WTC11 (cell line): ENCODE results near the gene KRT85. TPM values are rescaled to one million over a fixed set of nuclear protein-coding genes. Genes with fewer than 3 reads are reported as not detected.

Experiments used
- ATAC-seq: fragments of 200-7000 bp; cut with Tn5 transposase; 2 replicates; pipeline ENCODE4 v1.10.0; 2021; ENCODE audit warnings: mild to moderate bottlenecking, moderate library complexity
- CTCF ChIA-PET: fragments of 300-600 bp; sonication (Branson Sonifier 250); formaldehyde crosslinking; loops from one replicate; lab custom pipeline; 2021; ENCODE audit warnings: antibody characterized with exemption; lab: Charles Lee
- POLR2A ChIA-PET: fragments of 350-600 bp; sonication (Branson Sonifier 250); formaldehyde crosslinking; loops from one replicate; lab custom pipeline; 2021; ENCODE audit warnings: antibody characterized with exemption; lab: Charles Lee
- DNase-seq: peaks from one replicate; pipeline ENCODE4 v3.0.0; 2021; ENCODE audit warnings: low spot score
- H3K27ac Mint-ChIP-seq: 2 replicates; pipeline ENCODE4 v1.8.0; 2021; ENCODE audit warnings: mixed read lengths
- H3K27me3 Mint-ChIP-seq: 2 replicates; pipeline ENCODE4 v1.8.0; 2021; ENCODE audit warnings: low read depth, mild to moderate bottlenecking, moderate library complexity, mixed read lengths
- H3K36me3 Mint-ChIP-seq: 2 replicates; pipeline ENCODE4 v1.8.0; 2021; ENCODE audit warnings: mixed read lengths
- H3K4me1 Mint-ChIP-seq: 2 replicates; pipeline ENCODE4 v1.8.0; 2022; ENCODE audit warnings: mixed read lengths
- H3K4me3 Mint-ChIP-seq: 2 replicates; pipeline ENCODE4 v1.8.0; 2021; ENCODE audit warnings: mild to moderate bottlenecking, moderate library complexity, mixed read lengths
- H3K9me3 Mint-ChIP-seq: 2 replicates; pipeline ENCODE4 v1.8.0; 2021; ENCODE audit warnings: mixed read lengths
- AR ChIP-seq: fragments of 250-450 bp; sonication (Bioruptor Pico); IDR thresholded peaks from 2 replicates; pipeline ENCODE4 v1.9.0; 2021; ENCODE audit warnings: mild to moderate bottlenecking
- CREB1 ChIP-seq: sonication (generic); formaldehyde crosslinking; IDR thresholded peaks from 2 replicates; pipeline ENCODE4 v1.8.0; 2023; ENCODE audit warnings: mild to moderate bottlenecking, missing genetic modification reagents
- E2F5 ChIP-seq: sonication (generic); formaldehyde crosslinking; IDR thresholded peaks from 2 replicates; pipeline ENCODE4 v1.8.1; 2022; ENCODE audit warnings: mild to moderate bottlenecking, moderate library complexity, missing genetic modification reagents
- JAZF1 ChIP-seq: fragments of 250-450 bp; sonication (Bioruptor Pico); IDR thresholded peaks from 2 replicates; pipeline ENCODE4 v1.9.0; 2021; ENCODE audit warnings: moderate library complexity, mild to moderate bottlenecking, inconsistent platforms
- MXD4 ChIP-seq: fragments of 250-450 bp; sonication (Bioruptor Pico); IDR thresholded peaks from 2 replicates; pipeline ENCODE4 v1.8.0; 2021; ENCODE audit warnings: mild to moderate bottlenecking, moderate library complexity, borderline replicate concordance
- NR1H2 ChIP-seq: sonication (generic); formaldehyde crosslinking; IDR thresholded peaks from 2 replicates; pipeline ENCODE4 v1.9.0; 2021; ENCODE audit warnings: mild to moderate bottlenecking, moderate library complexity, missing genetic modification reagents
- SMAD3 ChIP-seq: sonication (generic); formaldehyde crosslinking; IDR thresholded peaks from 2 replicates; pipeline ENCODE4 v1.8.0; 2022; ENCODE audit warnings: missing genetic modification reagents, mild to moderate bottlenecking, borderline replicate concordance
- SOX15 ChIP-seq: fragments of 250-450 bp; sonication (Bioruptor Pico); IDR thresholded peaks from 2 replicates; pipeline ENCODE4 v1.9.0; 2021; ENCODE audit warnings: mild to moderate bottlenecking
- TP53 ChIP-seq: sonication (generic); formaldehyde crosslinking; IDR thresholded peaks from 2 replicates; pipeline ENCODE4 v1.8.1; 2023; ENCODE audit warnings: mild to moderate bottlenecking, missing genetic modification reagents
- USF2 ChIP-seq: sonication (generic); formaldehyde crosslinking; IDR thresholded peaks from 2 replicates; pipeline ENCODE4 v1.8.1; 2023; ENCODE audit warnings: mild to moderate bottlenecking, missing genetic modification reagents, moderate library complexity
- ZBTB21 ChIP-seq: sonication (generic); formaldehyde crosslinking; IDR thresholded peaks from 2 replicates; pipeline ENCODE4 v1.8.1; 2023; ENCODE audit warnings: mild to moderate bottlenecking, missing genetic modification reagents, borderline replicate concordance
- ZNF121 ChIP-seq: sonication (generic); formaldehyde crosslinking; IDR thresholded peaks from 2 replicates; pipeline ENCODE4 v1.8.0; 2023; ENCODE audit warnings: missing genetic modification reagents
- ZNF263 ChIP-seq: sonication (generic); formaldehyde crosslinking; IDR thresholded peaks from 2 replicates; pipeline ENCODE4 v1.8.1; 2022; ENCODE audit warnings: low read depth, mild to moderate bottlenecking, moderate library complexity, missing genetic modification reagents
- ZNF317 ChIP-seq: sonication (generic); formaldehyde crosslinking; IDR thresholded peaks from 2 replicates; pipeline ENCODE4 v1.8.1; 2023; ENCODE audit warnings: low read depth, mild to moderate bottlenecking, moderate library complexity, missing genetic modification reagents, borderline replicate concordance
- ZNF396 ChIP-seq: fragments of 250-450 bp; sonication (Bioruptor Pico); IDR thresholded peaks from 2 replicates; pipeline ENCODE4 v1.8.0; 2021; ENCODE audit warnings: mild to moderate bottlenecking, moderate library complexity, borderline replicate concordance
- total RNA-seq: library from RNA; stranded (reverse); gene quantifications from 3 replicates; pipeline ENCODE4 v1.2.3, GENCODE V29; 2021
- TF ChIP-seq, protein P1 (sequence below): sonication (generic); formaldehyde crosslinking; IDR thresholded peaks from 2 replicates; pipeline ENCODE4 v1.8.1; 2023; ENCODE audit warnings: mild to moderate bottlenecking, moderate library complexity, missing genetic modification reagents
- TF ChIP-seq, protein P2 (sequence below): fragments of 250-450 bp; sonication (Bioruptor Pico); IDR thresholded peaks from 2 replicates; pipeline ENCODE4 v2.1.2; 2022; ENCODE audit warnings: mild to moderate bottlenecking, moderate library complexity
- TF ChIP-seq, protein P3 (sequence below): fragments of 200-600 bp; IDR thresholded peaks from 2 replicates; pipeline ENCODE4 v1.8.0; 2022; ENCODE audit warnings: antibody characterized with exemption
- TF ChIP-seq, protein P4 (sequence below): sonication (generic); formaldehyde crosslinking; IDR thresholded peaks from 2 replicates; pipeline ENCODE4 v1.8.0; 2023; ENCODE audit warnings: missing genetic modification reagents, mild to moderate bottlenecking, borderline replicate concordance
- TF ChIP-seq, protein P5 (sequence below): fragments of 250-450 bp; sonication (Bioruptor Pico); IDR thresholded peaks from 2 replicates; pipeline ENCODE4 v1.9.0; 2021; ENCODE audit warnings: moderate library complexity, mild to moderate bottlenecking, inconsistent platforms, borderline replicate concordance

The KRT85 gene
- total RNA-seq, 1 experiment from 2014 or later = not detected

GRCh38 chr12:52360106-52360662 is 7.1 kb downstream of the KRT85 start (continued):
- TF ChIP-seq, protein P1, sequence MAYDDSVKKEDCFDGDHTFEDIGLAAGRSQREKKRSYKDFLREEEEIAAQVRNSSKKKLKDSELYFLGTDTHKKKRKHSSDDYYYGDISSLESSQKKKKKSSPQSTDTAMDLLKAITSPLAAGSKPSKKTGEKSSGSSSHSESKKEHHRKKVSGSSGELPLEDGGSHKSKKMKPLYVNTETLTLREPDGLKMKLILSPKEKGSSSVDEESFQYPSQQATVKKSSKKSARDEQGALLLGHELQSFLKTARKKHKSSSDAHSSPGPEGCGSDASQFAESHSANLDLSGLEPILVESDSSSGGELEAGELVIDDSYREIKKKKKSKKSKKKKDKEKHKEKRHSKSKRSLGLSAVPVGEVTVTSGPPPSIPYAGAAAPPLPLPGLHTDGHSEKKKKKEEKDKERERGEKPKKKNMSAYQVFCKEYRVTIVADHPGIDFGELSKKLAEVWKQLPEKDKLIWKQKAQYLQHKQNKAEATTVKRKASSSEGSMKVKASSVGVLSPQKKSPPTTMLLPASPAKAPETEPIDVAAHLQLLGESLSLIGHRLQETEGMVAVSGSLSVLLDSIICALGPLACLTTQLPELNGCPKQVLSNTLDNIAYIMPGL (CRISPR knock-in tag) = no peak
- TF ChIP-seq, all 79 proteins: peak for 0

DNA sequence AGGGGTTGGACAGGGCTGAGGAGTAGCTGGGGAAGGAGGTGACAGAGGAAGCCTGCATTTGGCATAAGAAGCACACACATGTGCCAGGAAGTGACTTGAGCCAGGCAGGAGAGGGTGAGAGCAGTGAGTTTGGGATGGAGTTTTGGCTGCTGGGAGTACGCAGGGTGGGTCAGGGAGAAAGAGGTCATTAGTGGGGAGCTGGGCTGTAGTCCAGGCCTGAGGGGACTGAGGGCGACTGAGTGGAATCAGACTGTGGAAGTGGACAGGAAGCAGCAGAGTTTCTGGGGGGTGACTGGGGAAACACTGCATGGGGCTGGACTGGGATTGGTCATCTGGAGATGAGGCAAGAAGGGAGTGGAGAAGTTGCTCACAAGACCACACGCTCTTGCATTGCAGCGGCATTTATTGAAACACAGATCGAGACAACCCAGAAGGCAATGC is 7.6 kb downstream of the KRT85 start:
- H3K4me1 Mint-ChIP-seq = peaks cover 15% of the 10 kb centered on the region; the same call in 1 of the 2 replicates
- no peak overlapping the region for H3K27ac Mint-ChIP-seq
- H3K9me3 Mint-ChIP-seq = no peaks in the 10 kb centered on the region
- H3K36me3 Mint-ChIP-seq = no peaks in the 10 kb centered on the region
- POLR2A ChIA-PET = no interaction called here
- TF ChIP-seq USF2 (CRISPR knock-in tag) = no peak
- TF ChIP-seq MXD4 (CRISPR knock-in tag) = no peak
- TF ChIP-seq ZBTB21 (CRISPR knock-in tag) = no peak
- TF ChIP-seq, protein P2, sequence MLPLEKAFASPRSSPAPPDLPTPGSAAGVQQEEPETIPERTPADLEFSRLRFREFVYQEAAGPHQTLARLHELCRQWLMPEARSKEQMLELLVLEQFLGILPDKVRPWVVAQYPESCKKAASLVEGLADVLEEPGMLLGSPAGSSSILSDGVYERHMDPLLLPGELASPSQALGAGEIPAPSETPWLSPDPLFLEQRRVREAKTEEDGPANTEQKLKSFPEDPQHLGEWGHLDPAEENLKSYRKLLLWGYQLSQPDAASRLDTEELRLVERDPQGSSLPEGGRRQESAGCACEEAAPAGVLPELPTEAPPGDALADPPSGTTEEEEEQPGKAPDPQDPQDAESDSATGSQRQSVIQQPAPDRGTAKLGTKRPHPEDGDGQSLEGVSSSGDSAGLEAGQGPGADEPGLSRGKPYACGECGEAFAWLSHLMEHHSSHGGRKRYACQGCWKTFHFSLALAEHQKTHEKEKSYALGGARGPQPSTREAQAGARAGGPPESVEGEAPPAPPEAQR (CRISPR knock-in tag) = no peak
- TF ChIP-seq CREB1 (CRISPR knock-in tag) = no peak
- TF ChIP-seq, protein P3, sequence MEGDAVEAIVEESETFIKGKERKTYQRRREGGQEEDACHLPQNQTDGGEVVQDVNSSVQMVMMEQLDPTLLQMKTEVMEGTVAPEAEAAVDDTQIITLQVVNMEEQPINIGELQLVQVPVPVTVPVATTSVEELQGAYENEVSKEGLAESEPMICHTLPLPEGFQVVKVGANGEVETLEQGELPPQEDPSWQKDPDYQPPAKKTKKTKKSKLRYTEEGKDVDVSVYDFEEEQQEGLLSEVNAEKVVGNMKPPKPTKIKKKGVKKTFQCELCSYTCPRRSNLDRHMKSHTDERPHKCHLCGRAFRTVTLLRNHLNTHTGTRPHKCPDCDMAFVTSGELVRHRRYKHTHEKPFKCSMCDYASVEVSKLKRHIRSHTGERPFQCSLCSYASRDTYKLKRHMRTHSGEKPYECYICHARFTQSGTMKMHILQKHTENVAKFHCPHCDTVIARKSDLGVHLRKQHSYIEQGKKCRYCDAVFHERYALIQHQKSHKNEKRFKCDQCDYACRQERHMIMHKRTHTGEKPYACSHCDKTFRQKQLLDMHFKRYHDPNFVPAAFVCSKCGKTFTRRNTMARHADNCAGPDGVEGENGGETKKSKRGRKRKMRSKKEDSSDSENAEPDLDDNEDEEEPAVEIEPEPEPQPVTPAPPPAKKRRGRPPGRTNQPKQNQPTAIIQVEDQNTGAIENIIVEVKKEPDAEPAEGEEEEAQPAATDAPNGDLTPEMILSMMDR = no peak
- no peak for TF ChIP-seq ZNF396 (CRISPR knock-in tag)
- TF ChIP-seq ZNF121 (CRISPR knock-in tag) = no peak
- no peak for TF ChIP-seq SOX15 (CRISPR knock-in tag)
- no peak for TF ChIP-seq SMAD3 (CRISPR knock-in tag)
- TF ChIP-seq, protein P4, sequence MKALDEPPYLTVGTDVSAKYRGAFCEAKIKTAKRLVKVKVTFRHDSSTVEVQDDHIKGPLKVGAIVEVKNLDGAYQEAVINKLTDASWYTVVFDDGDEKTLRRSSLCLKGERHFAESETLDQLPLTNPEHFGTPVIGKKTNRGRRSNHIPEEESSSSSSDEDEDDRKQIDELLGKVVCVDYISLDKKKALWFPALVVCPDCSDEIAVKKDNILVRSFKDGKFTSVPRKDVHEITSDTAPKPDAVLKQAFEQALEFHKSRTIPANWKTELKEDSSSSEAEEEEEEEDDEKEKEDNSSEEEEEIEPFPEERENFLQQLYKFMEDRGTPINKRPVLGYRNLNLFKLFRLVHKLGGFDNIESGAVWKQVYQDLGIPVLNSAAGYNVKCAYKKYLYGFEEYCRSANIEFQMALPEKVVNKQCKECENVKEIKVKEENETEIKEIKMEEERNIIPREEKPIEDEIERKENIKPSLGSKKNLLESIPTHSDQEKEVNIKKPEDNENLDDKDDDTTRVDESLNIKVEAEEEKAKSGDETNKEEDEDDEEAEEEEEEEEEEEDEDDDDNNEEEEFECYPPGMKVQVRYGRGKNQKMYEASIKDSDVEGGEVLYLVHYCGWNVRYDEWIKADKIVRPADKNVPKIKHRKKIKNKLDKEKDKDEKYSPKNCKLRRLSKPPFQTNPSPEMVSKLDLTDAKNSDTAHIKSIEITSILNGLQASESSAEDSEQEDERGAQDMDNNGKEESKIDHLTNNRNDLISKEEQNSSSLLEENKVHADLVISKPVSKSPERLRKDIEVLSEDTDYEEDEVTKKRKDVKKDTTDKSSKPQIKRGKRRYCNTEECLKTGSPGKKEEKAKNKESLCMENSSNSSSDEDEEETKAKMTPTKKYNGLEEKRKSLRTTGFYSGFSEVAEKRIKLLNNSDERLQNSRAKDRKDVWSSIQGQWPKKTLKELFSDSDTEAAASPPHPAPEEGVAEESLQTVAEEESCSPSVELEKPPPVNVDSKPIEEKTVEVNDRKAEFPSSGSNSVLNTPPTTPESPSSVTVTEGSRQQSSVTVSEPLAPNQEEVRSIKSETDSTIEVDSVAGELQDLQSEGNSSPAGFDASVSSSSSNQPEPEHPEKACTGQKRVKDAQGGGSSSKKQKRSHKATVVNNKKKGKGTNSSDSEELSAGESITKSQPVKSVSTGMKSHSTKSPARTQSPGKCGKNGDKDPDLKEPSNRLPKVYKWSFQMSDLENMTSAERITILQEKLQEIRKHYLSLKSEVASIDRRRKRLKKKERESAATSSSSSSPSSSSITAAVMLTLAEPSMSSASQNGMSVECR (CRISPR knock-in tag) = no peak
- no peak for TF ChIP-seq E2F5 (CRISPR knock-in tag)
- no peak for TF ChIP-seq ZNF317 (CRISPR knock-in tag)
- no peak for TF ChIP-seq ZNF263 (CRISPR knock-in tag)
- TF ChIP-seq NR1H2 (CRISPR knock-in tag) = no peak
- no peak for TF ChIP-seq TP53 (CRISPR knock-in tag)
- TF ChIP-seq, protein P5, sequence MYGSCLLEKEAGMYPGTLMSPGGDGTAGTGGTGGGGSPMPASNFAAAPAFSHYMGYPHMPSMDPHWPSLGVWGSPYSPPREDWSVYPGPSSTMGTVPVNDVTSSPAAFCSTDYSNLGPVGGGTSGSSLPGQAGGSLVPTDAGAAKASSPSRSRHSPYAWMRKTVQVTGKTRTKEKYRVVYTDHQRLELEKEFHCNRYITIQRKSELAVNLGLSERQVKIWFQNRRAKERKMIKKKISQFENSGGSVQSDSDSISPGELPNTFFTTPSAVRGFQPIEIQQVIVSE = no peak
- no peak for TF ChIP-seq AR (CRISPR knock-in tag)
- TF ChIP-seq JAZF1 (CRISPR knock-in tag) = no peak
- ATAC-seq = no peak
- DNase-seq = no peak
- H3K4me3 Mint-ChIP-seq = no peak overlapping the region
- no peaks in the 10 kb centered on the region for H3K27me3 Mint-ChIP-seq
- CTCF ChIA-PET = interaction anchor here (1.1 to 2.2 kb wide), 2 partner anchors 9 to 32 kb away, joined by 3 to 7 read pairs; no protein-coding TSS in a partner anchor
